SK-N-MC (cell line): ENCODE data around the gene RAPGEF2.

Experiments
- DNase-seq: peaks from one replicate; pipeline ENCODE4 v3.0.0-alpha.2; 2011; ENCODE audit warnings: low read depth, low spot score
- H3K27ac ChIP-seq: fragments of 200-600 bp; sonication (generic); 2 replicates; pipeline ENCODE4 v1.5.1; 2016; ENCODE audit warnings: mixed run types
- H3K36me3 ChIP-seq: fragments of 200-600 bp; sonication (generic); 2 replicates; pipeline ENCODE4 v1.6.1; 2017; ENCODE audit warnings: antibody characterized with exemption, low read length, mixed read lengths; ENCODE audit not compliant: insufficient read depth
- H3K4me3 ChIP-seq: fragments of 200-600 bp; sonication (generic); 2 replicates; pipeline ENCODE4 v1.5.1; 2016
- H3K9ac ChIP-seq: fragments of 200-600 bp; sonication (generic); 2 replicates; pipeline ENCODE4 v1.8.0; 2017; ENCODE audit warnings: mixed run types, mixed read lengths; ENCODE audit not compliant: insufficient read length
- H3K9me3 ChIP-seq: fragments of 200-600 bp; sonication (generic); 2 replicates; pipeline ENCODE4 v1.6.1; 2017; ENCODE audit warnings: low read depth, mild to moderate bottlenecking, antibody characterized with exemption, low read length, moderate library complexity, mixed read lengths
- EZH2 ChIP-seq: fragments of 200-600 bp; sonication (generic); IDR thresholded peaks from one replicate; pipeline ENCODE4 v1.6.1; 2017; ENCODE audit warnings: antibody characterized with exemption
- FOXP2 ChIP-seq: optimal IDR thresholded peaks from 2 replicates; pipeline ENCODE3; 2011; ENCODE audit warnings: mild to moderate bottlenecking, moderate library complexity; ENCODE audit not compliant: insufficient read depth; ENCODE audit errors: extremely low read length, control extremely low read depth
- POLR2AphosphoS5 ChIP-seq: IDR thresholded peaks from 2 replicates; pipeline ENCODE4 v1.6.1; 2012; ENCODE audit warnings: mild to moderate bottlenecking, low read depth, low read length, borderline replicate concordance

RAPGEF2 gene

DNA sequence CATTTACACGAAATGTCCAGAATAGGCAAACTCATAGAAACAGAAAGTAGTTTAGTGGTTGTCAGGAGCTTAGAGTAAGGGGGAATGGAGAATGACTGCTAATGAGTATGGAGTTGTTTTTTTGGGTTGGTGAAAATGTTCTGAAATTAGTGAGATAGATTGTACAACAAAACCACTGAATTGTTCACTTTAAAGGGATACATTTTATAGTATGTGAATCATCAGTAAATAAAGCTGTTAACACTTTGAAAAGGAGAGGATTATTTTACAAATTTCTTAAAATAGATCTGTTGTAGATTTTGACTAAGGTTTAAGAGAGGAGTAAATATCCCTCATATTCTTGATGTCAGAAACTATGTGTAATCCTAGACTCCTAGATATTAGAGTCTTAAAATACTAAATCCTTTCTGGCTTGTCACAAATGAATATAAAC lies 82.7 kb downstream of the RAPGEF2 start:
- no peak for TF ChIP-seq EZH2
- TF ChIP-seq FOXP2, result no peak
- TF ChIP-seq POLR2AphosphoS5, result no peak
- Histone ChIP-seq H3K9ac (no peak overlapping the region), H3K9me3 (no peaks in the 10 kb centered on the region), H3K4me3 (no peak overlapping the region), H3K27ac (no peak overlapping the region), H3K36me3 (no peaks in the 10 kb centered on the region)
- DNase-seq, result no peak

DNA sequence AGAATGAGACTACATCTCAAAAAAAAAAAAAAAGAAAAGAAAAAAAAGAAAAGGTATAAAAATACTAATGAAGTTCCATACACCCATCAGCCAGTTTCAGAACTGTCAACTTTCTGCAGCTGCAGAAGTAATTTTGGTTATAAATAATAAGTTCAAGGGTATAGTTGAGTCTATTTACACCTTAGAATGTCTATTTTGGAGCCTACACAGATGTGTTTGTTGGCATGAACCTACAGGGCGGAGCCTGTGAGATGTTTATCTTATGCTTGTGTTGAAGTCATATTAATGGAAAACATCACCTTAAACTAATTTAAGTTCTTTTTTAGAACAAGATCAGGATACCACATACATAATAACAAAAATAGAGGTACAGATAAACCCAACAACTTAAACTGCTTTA lies 85.8 kb downstream of the RAPGEF2 start:
- DNase-seq, result no peak
- Histone ChIP-seq H3K36me3 (no peaks in the 10 kb centered on the region), H3K9ac (no peak overlapping the region), H3K9me3 (no peaks in the 10 kb centered on the region), H3K27ac (no peak overlapping the region), H3K4me3 (no peak overlapping the region)
- TF ChIP-seq EZH2 (no peak), FOXP2 (no peak), POLR2AphosphoS5 (no peak)

- Histone ChIP-seq H3K36me3 (no peaks in the 10 kb centered on the region), H3K9ac (no peak overlapping the region), H3K27ac (no peak overlapping the region), H3K9me3 (no peaks in the 10 kb centered on the region), H3K4me3 (no peak overlapping the region)
- DNase-seq, result no peak
- TF ChIP-seq EZH2 (no peak), POLR2AphosphoS5 (no peak), FOXP2 (no peak)
These were observed 87.8 kb downstream of the RAPGEF2 start for GRCh38 chr4:159190651-159191050.

DNA sequence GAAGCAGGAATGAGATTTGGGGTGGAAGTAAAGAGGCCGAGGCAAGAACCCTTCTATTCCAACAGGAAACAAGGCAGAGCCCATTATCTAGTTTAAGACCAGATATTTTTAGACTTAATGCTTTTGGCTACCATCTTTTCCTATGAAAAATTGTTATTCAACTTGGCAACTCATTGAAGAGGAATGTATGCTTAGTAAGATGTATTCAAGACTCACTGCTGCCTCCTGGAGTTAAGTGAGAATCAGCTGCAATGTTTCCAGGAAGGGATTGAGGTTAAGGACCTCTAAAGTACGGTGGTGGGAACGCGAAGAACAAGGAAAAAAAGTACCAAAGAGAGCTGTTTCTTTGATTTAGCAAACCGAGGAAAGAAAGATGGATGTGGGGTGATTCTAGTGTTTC lies 89.1 kb downstream of the RAPGEF2 start:
- DNase-seq, result no peak
- Histone ChIP-seq H3K9me3 (no peaks in the 10 kb centered on the region), H3K27ac (no peak overlapping the region), H3K4me3 (no peak overlapping the region), H3K36me3 (no peaks in the 10 kb centered on the region), H3K9ac (no peak overlapping the region)
- TF ChIP-seq EZH2, result no peak
- no peak for TF ChIP-seq FOXP2
- TF ChIP-seq POLR2AphosphoS5, result no peak

- DNase-seq, result no peak
- Histone ChIP-seq H3K27ac (peak overlapping the region; percentile 56; the same call in 1 of the 2 replicates), H3K9ac (peak overlapping the region; percentile 30), H3K36me3 (no peaks in the 10 kb centered on the region), H3K9me3 (no peaks in the 10 kb centered on the region), H3K4me3 (peak overlapping the region; percentile 22; the same call in 1 of the 2 replicates)
- TF ChIP-seq FOXP2 (no peak), EZH2 (no peak)
These were observed 90.3 kb downstream of the RAPGEF2 start for GRCh38 chr4:159193046-159193620.

- Histone ChIP-seq H3K4me3 (no peak overlapping the region), H3K36me3 (no peaks in the 10 kb centered on the region), H3K9ac (no peak overlapping the region), H3K9me3 (no peaks in the 10 kb centered on the region), H3K27ac (no peak overlapping the region)
- TF ChIP-seq FOXP2, result no peak
- no peak for TF ChIP-seq POLR2AphosphoS5
- no peak for TF ChIP-seq EZH2
- no peak for DNase-seq
These were observed 92.5 kb downstream of the RAPGEF2 start for GRCh38 chr4:159195361-159195769.

DNA sequence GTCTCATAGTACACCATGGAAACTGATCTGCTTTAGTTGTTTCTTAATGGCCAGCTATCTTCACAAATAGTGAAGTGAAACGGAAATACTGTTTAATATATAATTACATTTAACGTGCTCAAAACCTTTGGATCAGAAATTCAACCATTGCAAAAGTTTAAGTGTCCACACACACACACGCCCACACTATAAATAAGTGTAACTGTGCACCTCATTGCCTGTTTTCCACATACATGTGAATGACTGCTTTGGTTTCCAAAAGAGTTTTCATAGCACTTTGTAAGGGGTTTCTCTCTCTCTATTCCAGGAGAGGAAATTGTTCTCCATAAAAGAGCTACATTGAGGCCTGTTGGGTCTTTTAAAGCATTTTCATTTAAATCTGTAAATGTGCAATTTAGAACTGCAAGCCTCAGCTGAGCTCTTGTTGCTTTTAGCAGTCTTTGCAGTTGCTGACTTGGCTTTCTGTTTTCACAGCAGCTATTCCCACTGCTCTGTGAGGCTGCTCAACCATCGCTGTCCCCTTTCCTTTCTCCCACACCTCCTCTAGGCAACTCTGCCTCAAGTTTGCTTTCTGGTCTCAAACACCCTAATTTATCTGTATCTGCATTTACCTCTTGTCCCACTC lies 94.5 kb downstream of the RAPGEF2 start:
- H3K27ac ChIP-seq, result no peak overlapping the region
- no peak for TF ChIP-seq POLR2AphosphoS5
- no peak for TF ChIP-seq FOXP2
- TF ChIP-seq EZH2, result no peak
- no peak for DNase-seq
- no peaks in the 10 kb centered on the region for H3K9me3 ChIP-seq
- H3K4me3 ChIP-seq, result no peak overlapping the region
- no peaks in the 10 kb centered on the region for H3K36me3 ChIP-seq
- H3K9ac ChIP-seq, result no peak overlapping the region

DNA sequence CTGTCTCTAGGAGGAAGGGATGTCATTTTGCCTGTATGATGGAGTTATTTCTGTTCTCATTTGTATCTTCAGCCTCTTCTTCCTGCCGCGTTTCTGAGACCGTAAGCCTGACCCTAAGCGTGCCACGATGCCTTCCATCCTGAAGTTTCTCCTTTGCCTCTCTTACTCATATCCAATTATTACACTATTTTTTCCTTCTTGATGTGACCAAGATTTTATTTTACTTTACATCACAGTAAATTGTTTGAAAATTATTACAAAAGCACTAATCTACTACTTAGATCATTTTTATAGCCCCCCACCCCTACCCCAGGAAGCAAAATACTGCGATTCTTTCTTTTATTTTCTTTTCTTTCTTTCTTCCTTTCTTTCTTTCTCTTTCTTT lies 95.0 kb downstream of the RAPGEF2 start:
- H3K9me3 ChIP-seq, result no peaks in the 10 kb centered on the region
- no peaks in the 10 kb centered on the region for H3K36me3 ChIP-seq
- no peak overlapping the region for H3K4me3 ChIP-seq
- no peak for DNase-seq
- no peak overlapping the region for H3K27ac ChIP-seq
- TF ChIP-seq EZH2 (no peak), POLR2AphosphoS5 (no peak), FOXP2 (no peak)
- H3K9ac ChIP-seq, result no peak overlapping the region

GRCh38 chr4:159199826-159200225 lies 96.9 kb downstream of the RAPGEF2 start:
- Histone ChIP-seq H3K27ac (no peak overlapping the region), H3K4me3 (no peak overlapping the region), H3K9ac (no peak overlapping the region), H3K36me3 (no peaks in the 10 kb centered on the region), H3K9me3 (no peaks in the 10 kb centered on the region)
- TF ChIP-seq FOXP2 (no peak), EZH2 (no peak), POLR2AphosphoS5 (no peak)
- DNase-seq, result no peak
